ENCODE measurements around the gene OR5D14. TPM values are rescaled to one million over a fixed set of nuclear protein-coding genes. Genes with fewer than 3 reads are reported as not detected.

The OR5D14 gene
- total RNA-seq: not detected in 2 replicates

GRCh38 chr11:55795256-55795655, at the start of gene OR5D14:
TSS of gene OR5D14 (plus strand) at chr11:55795556. CDS start at chr11:55795556, 0 bp downstream.

GRCh38 chr11:55773138-55773537, 22.2 kb upstream of the OR5D14 start, which contains the start of gene OR5D13:
TSS of gene OR5D13 (plus strand) at chr11:55773438. CDS start at chr11:55773438, 0 bp downstream.

GRCh38 chr11:55811067-55811466, 15.7 kb downstream of the OR5D14 start, which contains the start of gene OR5L1:
TSS of gene OR5L1 (plus strand) at chr11:55811367. CDS start at chr11:55811467, 100 bp downstream.

GRCh38 chr11:55819330-55819729, 24.0 kb downstream of the OR5D14 start, which contains the start of gene OR5D18:
TSS of gene OR5D18 (plus strand) at chr11:55819630. CDS start at chr11:55819630, 0 bp downstream.

GRCh38 chr11:55826919-55827318, 31.6 kb downstream of the OR5D14 start, which contains the start of gene OR5L2:
TSS of gene OR5L2 (plus strand) at chr11:55827219. CDS start at chr11:55827219, 0 bp downstream.

GRCh38 chr11:55838452-55838851, 43.1 kb downstream of the OR5D14 start, which contains the start of gene OR5D16:
TSS of gene OR5D16 (plus strand) at chr11:55838752. CDS start at chr11:55838752, 0 bp downstream.

Other genes with a start within 250 kb of the OR5D14 start
- gene OR4C15, start 241.1 kb upstream of the OR5D14 start, total RNA-seq: not detected in 2 replicates
- not detected in 2 replicates for gene OR4C16, start 223.4 kb upstream of the OR5D14 start, total RNA-seq
- not detected in 2 replicates for gene OR4C11, start 187.9 kb upstream of the OR5D14 start, total RNA-seq
- not detected in 2 replicates for gene OR4P4, start 160.4 kb upstream of the OR5D14 start, total RNA-seq
- not detected in 2 replicates for gene OR4S2, start 147.2 kb upstream of the OR5D14 start, total RNA-seq
- gene OR4C6, start 133.4 kb upstream of the OR5D14 start, total RNA-seq: not detected in 2 replicates
- not detected in 2 replicates for gene OR5D13, start 22.1 kb upstream of the OR5D14 start, total RNA-seq
- gene OR5L1, start 15.8 kb downstream of the OR5D14 start, total RNA-seq: not detected in 2 replicates
- not detected in 2 replicates for gene OR5D18, start 24.1 kb downstream of the OR5D14 start, total RNA-seq
- gene OR5L2, start 31.7 kb downstream of the OR5D14 start, total RNA-seq: not detected in 2 replicates
- gene OR5D16, start 43.2 kb downstream of the OR5D14 start, total RNA-seq: not detected in 2 replicates
- not detected in 2 replicates for gene TRIM51, start 87.7 kb downstream of the OR5D14 start, total RNA-seq
- gene OR5W2, start 119.0 kb downstream of the OR5D14 start, total RNA-seq: not detected in 2 replicates
- gene OR5I1, start 140.8 kb downstream of the OR5D14 start, total RNA-seq: not detected in 2 replicates
- gene OR10AG1, start 174.4 kb downstream of the OR5D14 start, total RNA-seq: not detected in 2 replicates
- not detected in 2 replicates for gene OR5F1, start 199.1 kb downstream of the OR5D14 start, total RNA-seq
- not detected in 2 replicates for gene OR5AS1, start 232.1 kb downstream of the OR5D14 start, total RNA-seq